ENCODE data around the gene CLSTN3.
"Not testable (repeated sequence)": the region's sequence is repeated elsewhere in the genome, so short reads cannot be mapped to it uniquely, and the experiment has no call there.

The CLSTN3 gene

DNA sequence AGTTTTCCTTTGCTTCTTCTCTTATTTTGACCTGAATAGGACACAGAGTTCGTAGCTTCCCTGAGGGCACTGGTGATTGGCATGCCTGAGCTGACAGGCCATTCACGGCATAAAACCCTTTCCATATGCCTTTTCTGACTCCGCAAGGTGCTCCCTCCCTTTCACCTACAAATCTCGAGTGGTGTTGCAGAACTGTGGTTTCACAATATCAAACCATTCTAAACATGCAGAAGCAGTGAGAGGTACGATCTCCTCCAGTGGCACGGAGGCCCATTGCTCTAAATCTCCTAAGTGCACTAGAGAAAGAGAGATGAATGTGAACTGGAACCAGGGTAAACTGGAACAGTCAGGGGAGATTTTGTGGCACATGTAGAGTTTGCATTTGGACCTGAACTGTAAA, 23.9 kb downstream of the CLSTN3 start:
- DNase-seq: no peak

DNA sequence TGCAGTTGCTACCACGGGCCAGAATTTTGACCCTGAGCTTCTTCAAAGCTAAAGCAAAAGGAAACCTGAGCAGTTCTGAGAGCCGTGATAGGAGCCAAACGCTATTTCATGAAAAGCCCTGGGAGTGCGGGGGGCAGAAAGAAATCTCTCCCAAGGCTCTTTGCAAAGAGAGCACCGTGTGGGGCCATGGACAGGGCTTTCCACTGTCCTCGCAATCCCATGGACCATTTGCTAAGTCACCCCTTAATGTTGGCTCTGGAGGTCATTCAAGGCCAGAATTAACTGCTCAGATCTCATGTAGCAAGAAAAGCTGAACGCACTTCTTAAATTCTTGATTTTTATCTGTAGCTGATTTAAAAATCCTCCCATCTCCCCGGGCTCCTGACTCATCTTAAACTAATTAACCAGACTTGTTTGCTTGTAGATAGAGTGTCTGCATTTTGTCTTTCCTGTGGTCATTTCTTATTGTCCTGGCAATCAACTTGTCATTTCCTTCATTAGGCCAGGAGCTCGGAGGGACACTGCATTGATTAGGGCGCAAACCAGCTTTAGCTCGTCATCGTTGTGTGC, 24.8 kb downstream of the CLSTN3 start:
- DNase-seq: no peak

DNA sequence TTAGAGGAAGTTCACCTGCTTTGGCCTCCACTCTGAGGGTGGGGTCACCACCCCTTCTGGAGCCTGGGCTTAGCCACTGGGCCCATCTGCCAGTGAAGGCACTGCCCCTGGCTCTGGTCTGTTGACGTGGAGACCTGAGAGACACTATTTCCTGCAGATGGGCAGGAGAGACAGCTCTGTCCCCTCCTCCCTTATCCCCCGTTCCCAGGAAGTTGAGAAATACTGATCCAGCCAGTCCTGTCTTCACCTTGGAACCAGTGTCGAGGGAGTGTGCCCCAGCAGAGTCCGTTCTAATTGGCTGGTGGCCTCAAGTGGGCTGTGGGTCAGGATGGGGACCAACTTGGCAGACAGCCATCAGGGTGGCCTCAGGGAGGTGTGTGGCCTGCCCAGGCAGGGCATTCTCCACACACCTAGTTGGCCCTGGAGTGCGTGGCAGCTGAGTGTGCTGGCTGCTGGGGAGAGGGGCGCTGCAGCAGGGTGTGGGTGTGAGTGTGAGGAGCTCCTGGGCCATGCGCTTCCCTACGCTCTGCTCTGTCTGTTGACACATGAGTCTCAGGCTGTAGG, 25.4 kb downstream of the CLSTN3 start:
- DNase-seq: no peak

DNA sequence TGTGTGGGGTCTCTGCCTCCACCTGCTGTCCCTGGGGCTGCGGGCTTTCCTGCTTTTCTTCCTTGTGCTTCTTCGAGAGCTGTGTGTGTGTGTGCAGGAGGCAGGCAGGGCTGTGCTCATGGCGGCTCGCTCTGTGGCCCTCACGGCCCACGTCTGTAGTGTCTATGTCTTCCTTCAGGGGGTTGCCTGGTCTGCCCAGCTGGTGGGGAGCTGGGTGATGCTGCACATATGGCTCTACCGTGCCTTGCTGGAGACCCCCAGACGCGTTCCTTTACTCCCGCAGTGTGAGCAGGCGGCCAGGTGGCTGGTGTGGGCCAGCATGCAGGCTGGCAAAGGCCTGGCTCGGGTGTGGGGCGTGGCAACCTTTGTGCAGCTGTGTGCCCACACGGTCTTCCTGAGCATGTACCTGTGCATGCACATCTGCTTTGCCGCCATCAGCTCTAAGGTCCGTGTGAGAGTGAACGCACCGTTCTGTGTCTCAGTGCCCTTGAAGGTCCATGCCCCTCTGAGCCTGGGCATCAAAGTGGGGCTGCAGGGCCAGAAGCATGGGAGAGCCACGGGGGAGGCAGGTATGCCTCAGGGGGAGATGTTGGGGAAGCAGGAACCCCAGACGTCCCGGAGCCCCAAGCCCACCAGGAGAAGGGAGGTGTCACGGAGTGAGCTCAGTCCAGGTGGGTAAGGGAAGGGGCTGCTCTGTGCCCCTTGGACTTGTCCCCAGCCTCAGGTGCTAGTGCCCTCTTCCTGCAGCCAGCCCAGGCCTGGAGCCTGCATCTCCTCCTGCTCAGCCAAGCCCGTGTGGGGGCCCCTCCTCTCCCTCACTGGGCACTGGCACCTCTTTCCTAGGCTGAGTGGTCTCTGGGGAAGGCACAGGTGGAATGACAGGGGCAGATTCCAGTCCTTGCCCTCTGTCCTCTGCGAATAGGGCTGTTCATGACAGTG, 26.4 kb downstream of the CLSTN3 start:
- no peak for DNase-seq

DNA sequence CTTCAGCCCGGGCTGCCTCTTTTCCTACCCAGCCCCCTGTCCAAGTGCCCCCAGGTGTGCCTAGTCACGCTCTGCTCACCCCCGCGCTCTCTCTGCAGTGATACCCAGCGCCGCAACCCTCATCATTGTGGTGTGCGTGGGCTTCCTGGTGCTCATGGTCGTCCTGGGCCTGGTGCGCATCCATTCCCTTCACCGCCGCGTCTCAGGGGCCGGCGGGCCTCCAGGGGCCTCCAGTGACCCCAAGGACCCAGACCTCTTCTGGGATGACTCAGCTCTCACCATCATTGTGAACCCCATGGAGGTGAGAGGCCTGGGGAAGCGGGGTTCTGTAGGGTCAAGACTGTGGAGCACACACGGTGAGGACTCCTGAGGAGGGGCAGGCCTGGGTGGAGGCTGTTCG, 27.2 kb downstream of the CLSTN3 start:
- DNase-seq: no peak

DNA sequence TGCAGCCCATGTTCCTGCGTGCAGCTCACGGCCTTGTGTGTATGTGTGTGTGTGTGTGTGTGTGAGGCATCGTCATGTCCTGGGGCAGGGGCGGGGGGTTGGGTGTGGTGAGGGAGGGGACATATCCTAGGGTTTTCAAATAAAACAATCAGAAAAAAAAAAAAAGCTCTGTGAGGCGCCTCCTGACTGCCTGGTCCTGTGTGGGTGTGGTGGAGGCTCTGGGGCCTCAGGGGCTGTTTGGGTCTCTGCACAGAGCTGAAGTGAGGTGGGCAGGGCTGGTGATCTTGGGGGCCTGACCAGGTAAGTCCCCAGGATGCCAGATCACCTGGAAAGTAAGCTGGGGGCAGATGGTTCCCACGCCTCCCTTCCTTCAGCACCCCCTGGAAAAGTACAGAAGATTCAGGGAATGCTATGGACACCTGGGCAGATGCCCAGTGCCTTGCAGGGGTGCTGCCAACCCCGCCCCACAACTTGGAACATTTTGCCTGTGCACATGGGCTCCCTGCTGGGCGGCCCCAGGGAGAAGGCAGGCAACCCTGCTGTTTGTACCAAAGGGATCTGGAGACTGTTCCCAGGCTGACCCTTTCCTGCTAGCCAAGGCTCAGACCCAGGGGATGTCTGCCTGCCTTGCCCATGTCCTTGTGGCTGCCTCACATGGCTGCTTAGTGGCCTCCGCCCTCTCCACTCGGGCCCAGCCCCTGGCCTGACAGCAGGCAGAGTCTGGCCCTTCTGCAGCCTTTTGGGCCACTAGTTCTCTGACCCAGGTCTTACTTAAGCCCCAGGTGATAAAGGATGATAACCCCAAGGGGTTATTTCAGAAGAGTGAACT, 28.8 kb downstream of the CLSTN3 start:
- no peak for DNase-seq

DNA sequence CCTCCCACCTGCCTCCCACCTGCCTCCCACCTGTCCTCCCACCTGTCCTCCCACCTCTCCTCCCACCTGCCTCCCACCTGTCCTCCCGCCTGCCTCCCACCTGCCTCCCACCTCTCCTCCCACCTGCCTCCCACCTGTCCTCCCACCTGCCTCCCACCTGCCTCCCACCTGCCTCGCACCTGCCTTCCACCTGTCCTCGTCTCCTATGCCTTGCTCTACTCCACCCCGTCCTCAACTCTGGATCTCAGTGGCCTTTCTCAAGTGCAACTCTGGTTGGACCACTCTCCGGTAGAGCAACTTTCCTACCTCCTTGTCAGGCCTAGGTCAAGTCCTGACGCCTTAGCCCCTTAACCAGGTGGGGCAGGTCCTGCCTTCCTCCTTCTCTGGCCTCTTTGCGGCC, 30.0 kb downstream of the CLSTN3 start:
- no peak for DNase-seq

DNA sequence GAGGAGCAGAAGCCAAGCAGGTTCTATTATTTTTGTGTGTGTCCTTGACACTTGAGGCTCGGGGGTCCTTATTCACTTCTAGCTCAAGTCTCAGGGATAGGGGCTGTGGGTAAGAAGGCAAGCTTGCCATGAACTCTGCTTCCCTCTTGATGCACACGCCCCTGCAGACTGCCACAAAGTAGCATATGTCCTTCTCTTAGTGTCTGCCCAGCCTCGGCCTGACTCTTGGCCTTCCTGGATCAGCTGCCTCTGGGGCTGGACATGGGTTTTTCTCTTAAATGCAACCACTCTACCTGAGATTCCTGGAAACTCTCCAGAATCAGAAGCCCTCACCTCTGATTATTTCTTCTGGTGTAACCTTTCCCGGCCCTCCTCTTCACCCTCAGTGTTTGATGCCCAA, 31.2 kb downstream of the CLSTN3 start:
- DNase-seq: no peak

DNA sequence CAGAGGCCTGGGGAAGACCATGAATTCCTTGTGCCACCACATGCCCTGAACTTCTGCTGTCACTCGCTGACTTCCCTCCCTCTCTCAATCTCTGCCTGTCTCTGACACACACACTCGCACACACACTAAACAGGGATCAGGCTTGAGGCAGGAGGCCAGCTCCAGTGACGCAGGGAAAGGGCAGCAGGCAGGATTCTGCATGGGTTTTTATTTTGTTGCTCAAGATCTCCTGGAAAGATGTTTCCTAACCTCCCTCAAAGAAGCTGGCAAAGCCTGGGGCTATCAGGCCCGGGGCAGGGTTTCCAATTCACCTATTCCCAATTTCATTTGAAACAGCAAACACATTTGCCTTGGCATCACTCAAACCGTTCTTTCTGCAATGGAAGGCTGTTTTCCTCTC, 31.6 kb downstream of the CLSTN3 start:
- no peak for DNase-seq

DNA sequence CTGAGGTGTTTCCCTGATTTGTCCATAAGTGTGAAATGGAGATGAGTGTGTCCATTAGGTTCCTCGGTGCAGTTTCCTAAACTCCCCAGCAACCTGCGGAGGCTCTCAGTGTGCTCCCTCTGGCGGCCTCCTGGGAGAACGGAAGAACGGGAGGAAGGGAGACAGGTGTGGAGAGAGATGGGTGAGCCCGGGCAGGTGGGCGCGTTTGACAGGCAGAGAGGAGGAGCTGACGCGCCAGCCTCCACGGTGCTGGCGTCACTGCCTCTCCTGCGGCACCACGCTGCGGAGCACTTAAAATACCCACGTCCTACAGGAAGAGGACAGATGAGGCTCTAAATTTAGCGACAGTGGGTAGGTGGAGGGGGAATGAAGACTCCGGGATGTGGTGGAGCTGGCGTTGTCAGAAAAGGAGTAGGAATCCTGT, 32.5 kb downstream of the CLSTN3 start:
- DNase-seq: no peak

DNA sequence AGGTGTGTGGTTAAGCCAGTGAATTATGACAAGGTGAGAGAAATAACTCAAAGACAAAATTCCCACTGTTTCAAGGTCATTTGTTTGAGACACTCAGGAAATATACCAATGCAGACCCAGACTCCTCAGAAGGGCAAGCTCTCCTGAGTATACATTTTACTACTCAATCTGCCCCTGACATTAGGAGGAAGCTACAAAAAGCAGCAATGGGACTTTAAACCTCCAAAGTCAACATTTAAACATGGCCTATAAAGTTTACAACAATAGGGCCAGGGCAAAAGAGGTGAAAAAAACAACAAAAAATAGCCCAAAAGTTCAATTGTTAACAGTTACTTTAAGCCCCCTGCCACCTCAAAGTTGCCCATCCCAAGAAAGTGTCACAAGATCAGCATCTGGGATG, 39.8 kb downstream of the CLSTN3 start:
- no peak for DNase-seq

DNA sequence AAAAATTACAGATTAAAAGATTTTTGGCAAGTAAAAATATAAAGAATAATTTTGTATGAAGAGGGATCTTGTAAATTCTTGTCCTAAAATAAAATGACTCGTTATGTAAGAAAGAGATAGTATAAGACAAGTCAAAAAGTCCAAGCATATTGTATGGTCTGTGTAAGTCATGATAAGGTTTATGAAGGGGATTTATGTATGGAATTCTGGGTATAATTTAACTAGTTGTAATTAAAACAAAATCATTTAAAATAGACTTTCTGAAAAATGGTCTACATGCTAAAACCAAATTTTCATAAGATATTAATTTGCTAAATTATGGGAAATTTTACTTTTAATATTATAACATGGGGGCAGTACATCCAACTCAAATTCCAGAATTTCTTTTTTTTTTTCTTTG, 41.7 kb downstream of the CLSTN3 start:
- DNase-seq: no peak

DNA sequence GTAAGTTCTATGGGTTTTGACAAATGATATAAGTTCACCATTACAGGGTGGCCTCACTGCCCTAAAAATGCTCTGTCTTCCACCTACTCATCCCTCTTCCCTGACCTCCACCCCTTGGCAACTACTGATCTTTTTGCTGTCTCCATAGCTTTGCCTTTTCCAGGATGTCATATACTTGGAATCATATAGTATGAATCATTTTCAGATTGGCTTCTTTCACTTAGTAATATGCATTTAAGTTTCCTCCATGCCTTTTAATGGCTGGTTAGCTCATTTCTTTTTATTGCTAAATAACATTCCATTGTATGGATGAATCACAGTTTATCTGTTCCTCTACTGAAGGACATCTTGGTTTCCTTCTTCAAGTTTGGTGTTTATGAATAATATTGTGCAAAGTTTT, 45.3 kb downstream of the CLSTN3 start:
- DNase-seq: no peak

DNA sequence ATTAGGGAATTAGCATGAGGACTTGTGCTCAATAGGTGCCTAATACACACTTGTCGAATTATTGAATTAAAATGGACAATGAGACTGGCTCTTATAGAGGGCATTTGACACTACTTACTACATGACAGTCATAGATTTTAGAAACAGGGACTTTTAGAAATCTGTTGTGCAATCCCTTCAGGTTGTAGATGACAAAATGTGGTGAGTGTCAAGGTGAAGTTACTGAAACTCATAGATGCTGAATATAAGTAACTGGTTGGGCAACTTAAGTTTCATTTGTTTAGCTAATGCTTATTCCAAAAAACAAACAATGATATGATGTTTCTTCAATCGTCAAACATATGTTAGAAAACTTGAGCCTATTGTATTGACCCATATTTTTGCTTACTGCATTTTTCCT, 46.4 kb downstream of the CLSTN3 start:
- no peak for DNase-seq

DNA sequence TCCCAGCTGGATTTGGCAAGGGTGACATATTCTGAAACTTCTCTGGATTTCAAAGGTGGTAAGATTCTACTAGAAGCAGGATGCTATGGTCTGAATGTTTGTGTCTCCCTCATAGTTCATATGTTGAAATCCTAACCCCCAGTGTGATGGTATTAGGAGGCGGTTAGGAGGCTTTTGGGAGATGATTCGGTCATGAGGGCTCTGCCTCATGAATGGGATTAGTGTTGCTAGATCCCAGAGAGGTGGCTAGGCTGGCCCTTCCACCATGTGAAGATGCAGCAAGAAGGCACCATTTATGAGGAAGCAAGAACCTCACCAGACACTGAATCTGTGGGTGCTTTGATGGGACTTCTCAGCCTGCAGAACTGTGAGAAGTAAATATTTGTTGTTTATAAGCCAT, 48.3 kb downstream of the CLSTN3 start:
- no peak for DNase-seq

DNA sequence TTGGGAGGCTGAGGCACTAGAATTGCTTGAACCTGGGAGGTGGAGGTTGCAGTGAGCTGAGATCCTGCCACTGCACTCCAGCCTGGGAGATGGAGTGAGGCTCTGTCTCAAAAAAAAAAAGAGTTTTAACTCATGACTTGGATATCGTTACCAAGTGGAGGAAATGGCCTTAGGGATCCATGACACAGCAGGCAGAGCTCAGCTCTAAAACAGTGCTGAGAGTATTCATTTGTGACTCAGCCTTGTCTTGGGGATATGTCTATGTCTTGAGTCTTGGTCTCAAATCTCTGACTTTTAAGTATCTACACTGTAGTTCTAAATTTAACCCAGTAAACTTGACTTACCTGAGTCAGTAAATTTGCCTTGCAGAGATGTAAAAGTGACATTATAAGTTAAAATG, 50.5 kb downstream of the CLSTN3 start:
- no peak for DNase-seq

DNA sequence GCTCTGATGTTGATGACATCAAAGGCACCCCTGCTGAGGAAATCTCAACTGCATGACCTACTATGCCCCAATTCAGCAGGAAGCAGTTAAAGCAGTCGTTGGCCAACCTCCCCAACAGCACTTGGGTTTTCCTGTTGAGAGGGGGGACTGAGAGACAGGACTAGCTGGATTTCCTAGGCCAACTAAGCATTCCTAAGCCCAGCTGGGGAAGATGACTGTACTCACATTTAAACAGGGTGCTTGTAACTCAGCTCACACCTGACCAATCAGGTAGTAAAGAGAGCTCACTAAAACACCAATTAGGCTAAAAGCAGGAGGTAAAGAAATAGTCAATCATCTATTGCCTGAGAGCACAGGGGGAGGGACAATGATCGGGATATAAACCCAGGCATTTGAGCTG, 55.9 kb downstream of the CLSTN3 start:
- not testable (repeated sequence) for DNase-seq

DNA sequence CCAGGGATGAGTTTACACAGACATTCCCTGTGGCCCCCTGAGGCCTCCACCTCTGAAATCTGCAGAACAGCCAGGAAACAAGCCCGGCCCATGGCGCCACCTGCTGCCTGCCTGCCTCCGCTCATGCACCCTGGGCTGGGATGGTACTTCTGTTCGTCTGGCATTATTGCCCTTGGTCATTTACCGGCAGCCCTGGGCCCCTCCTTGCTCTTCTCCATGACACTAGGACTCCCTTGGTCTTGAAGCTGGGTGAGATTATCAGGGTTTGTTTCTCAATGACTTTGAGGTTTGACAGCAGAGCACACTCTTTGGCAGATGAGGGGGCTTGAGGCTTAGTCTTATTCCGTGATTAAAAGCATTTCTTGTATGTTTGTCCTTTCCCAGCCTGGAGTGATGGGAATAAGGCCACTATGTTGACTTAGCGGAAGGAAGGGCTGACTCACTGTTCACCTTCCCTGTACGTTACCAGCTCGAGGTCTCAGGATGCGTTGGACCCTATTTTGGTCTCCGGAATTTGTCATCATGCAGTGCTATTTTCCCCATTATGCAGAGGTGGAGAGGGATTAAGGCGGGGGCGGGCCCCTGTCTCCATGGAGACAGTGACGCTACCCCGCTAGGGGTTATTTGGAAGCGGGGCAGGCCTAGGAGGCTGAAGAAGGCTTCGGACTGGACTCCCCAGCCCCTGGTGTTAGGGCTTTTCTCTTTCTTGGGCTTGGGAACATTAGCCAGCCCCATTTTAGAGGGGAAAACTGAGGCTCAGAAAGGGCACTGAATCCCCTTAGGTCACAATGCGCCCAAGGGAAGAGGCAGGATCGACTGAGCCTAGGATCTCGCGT, 58.6 kb downstream of the CLSTN3 start:
- DNase-seq: peak; percentile 52

DNA sequence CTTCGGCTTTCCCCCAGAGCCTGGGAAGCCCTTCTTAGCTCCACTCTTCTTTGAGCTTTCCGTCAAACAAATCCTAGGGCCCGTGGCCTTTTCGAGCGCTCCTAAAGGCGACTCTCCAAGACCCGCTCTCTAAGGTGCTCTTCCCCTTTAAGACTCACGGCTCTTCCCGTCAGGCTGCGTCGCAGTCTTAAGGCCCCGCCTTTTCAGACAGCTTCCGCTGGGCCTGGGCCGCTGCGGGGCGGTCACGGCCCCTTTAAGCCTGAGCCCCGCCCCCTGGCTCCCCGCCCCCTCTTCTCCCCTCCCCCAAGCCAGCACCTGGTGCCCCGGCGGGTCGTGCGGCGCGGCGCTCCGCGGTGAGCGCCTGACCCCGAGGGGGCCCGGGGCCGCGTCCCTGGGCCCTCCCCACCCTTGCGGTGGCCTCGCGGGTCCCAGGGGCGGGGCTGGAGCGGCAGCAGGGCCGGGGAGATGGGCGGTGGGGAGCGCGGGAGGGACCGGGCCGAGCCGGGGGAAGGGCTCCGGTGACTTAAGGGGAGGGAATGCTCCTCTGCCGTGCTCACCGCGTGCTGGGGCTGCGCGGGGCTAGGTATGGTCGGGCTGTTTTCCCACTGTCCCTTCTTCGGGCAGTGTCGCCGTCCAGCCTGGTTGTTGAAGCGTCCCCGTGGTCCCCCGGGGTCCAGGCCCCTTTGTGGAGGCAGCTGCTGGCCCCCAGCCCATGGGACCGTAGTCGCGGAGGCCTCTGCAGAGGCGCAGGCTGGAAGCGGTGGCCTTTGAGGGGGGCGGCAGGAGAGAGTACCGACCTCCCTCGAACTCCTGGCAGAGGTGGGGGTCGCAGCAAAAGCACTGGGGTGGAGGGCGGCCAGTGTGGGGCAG, 59.5 kb downstream of the CLSTN3 start, which contains the start of gene PEX5:
TSS of gene PEX5 (plus strand) at position 289 of the 870 bp plus-strand sequence. CDS start 692 bp downstream, outside the sequence.
- DNase-seq: peak; percentile 74

DNA sequence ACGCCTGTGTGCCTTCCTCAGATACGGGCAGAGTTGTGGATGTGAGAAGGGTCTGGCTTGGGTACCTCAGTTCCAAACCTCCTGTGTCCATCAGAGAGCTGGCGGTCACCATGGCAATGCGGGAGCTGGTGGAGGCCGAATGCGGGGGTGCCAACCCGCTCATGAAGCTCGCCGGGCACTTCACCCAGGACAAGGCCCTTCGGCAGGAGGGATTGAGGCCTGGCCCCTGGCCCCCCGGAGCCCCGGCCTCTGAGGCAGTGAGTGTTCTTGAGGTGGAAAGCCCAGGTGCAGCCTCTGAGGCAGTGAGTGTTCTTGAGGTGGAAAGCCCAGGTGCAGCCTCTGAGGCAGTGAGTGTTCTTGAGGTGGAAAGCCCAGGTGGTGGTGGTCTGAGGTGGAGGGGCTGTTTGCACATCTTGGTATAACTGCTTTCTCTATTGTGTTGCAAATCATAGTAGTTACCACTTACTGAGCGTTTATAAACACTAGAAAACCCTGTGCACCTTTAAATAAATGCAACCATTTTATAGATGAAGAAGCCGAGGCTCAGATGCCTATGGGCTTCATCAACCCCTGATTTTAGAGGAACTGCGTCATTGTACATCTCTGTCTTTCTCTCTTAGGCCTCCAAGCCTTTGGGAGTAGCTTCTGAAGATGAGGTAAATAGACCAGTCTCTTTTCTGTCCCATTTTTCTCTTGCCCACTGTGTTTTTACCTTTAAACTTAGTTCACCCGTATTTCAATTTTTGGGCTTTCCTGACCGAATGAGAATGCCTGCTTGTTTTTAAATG, 60.3 kb downstream of the CLSTN3 start:
- DNase-seq: no peak
